ENCODE results near the gene SOBP. TPM values are rescaled to one million over a fixed set of nuclear protein-coding genes. Genes with fewer than 3 reads are reported as not detected.
A peak's percentile ranks its signal among the peaks of the same experiment; 100 is the strongest.

SOBP gene
- total RNA-seq, 4 donors from 2014 or later = 3.8 to 32.5 (median 19.4) TPM

GRCh38 chr6:107654764-107655163 is 164.8 kb downstream of the SOBP start:
- in situ Hi-C loops (cut with MboI; ENCODE audit: low sequenced_read_pairs in 4 of 4) = loop anchor here in 3 of 4 donors (10.0 to 25.0 kb wide), 2 partner anchors 160 to 167 kb away; partner anchors contain the start of gene SOBP (in 3 of the 3)
- no peaks in the 10 kb centered on the region for H3K36me3 ChIP-seq
- peaks cover 55 to 66% of the 10 kb centered on the region in 2 donors for H3K4me1 ChIP-seq
- intact Hi-C loops (cut with DNase I; ENCODE audit: low total_unique reads) = loop anchor here (5.0 kb wide), 1 partner anchor 162 kb away; the partner anchor contains the start of gene SOBP
- no peak overlapping the region for H3K4me3 ChIP-seq
- DNase-seq (no peak), ATAC-seq (no peak)
- peak overlapping the region; percentile 71 to 87 (median 83) for H3K27ac ChIP-seq
- no peaks in the 10 kb centered on the region for H3K9me3 ChIP-seq
- TF ChIP-seq POLR2A (IDR thresholded peaks at IDR 0.05) = no peak
- no peaks in the 10 kb centered on the region for H3K27me3 ChIP-seq

GRCh38 chr6:107655245-107655644 is 165.3 kb downstream of the SOBP start:
- Histone ChIP-seq H3K4me3 (no peak overlapping the region), H3K27me3 (no peaks in the 10 kb centered on the region), H3K9me3 (no peaks in the 10 kb centered on the region), H3K27ac (peak overlapping the region; percentile 28 to 87 (median 78)), H3K36me3 (no peaks in the 10 kb centered on the region), H3K4me1 (peaks cover 57 to 68% of the 10 kb centered on the region in 2 donors)
- DNase-seq (no peak), ATAC-seq (no peak)
- no peak for TF ChIP-seq POLR2A (IDR thresholded peaks at IDR 0.05)
- no peak for TF ChIP-seq CTCF (IDR thresholded peaks at IDR 0.05 in 4 of 5, conservative IDR thresholded peaks at IDR 0.05 in 1 of 5)
- intact Hi-C loops (cut with DNase I; ENCODE audit: low total_unique reads) (loop anchor here (5.0 kb wide), 1 partner anchor 163 kb away; the partner anchor contains the start of gene SOBP), in situ Hi-C loops (cut with MboI; ENCODE audit: low sequenced_read_pairs in 4 of 4) (loop anchor here in 3 of 4 donors (10.0 to 25.0 kb wide), 2 partner anchors 160 to 168 kb away; partner anchors contain the start of gene SOBP (in 3 of the 3))

- intact Hi-C loops (cut with DNase I; ENCODE audit: low total_unique reads) = loop anchor here (5.0 kb wide), 1 partner anchor 164 kb away; the partner anchor contains the start of gene SOBP
- Histone ChIP-seq H3K9me3 (no peaks in the 10 kb centered on the region), H3K4me3 (no peak overlapping the region), H3K27ac (peak overlapping the region in 3 of 4 donors; percentile 58 to 87 (median 59)), H3K4me1 (peaks cover 64 to 75% of the 10 kb centered on the region in 2 donors), H3K27me3 (no peaks in the 10 kb centered on the region), H3K36me3 (no peaks in the 10 kb centered on the region)
- DNase-seq = no peak
- in situ Hi-C loops (cut with MboI; ENCODE audit: low sequenced_read_pairs in 4 of 4) = loop anchor here in 3 of 4 donors (10.0 to 25.0 kb wide), 2 partner anchors 161 to 169 kb away; partner anchors contain the start of gene SOBP (in 3 of the 3)
- ATAC-seq = no peak
- no peak for TF ChIP-seq POLR2A (IDR thresholded peaks at IDR 0.05)
- no peak for TF ChIP-seq CTCF (IDR thresholded peaks at IDR 0.05 in 4 of 5, conservative IDR thresholded peaks at IDR 0.05 in 1 of 5)
Observed at GRCh38 chr6:107655864-107656263, 165.9 kb downstream of the SOBP start.

GRCh38 chr6:107656401-107656800 is 166.5 kb downstream of the SOBP start:
- Histone ChIP-seq H3K27me3 (no peaks in the 10 kb centered on the region), H3K27ac (peak overlapping the region; percentile 58 to 87 (median 65)), H3K4me3 (no peak overlapping the region), H3K9me3 (no peaks in the 10 kb centered on the region), H3K36me3 (no peaks in the 10 kb centered on the region), H3K4me1 (peaks cover 69 to 80% of the 10 kb centered on the region in 2 donors)
- no peak for ATAC-seq
- no peak for DNase-seq
- in situ Hi-C loops (cut with MboI; ENCODE audit: low sequenced_read_pairs in 4 of 4) = loop anchor here in 3 of 4 donors (10.0 to 25.0 kb wide), 2 partner anchors 162 to 169 kb away; partner anchors contain the start of gene SOBP (in 3 of the 3)
- TF ChIP-seq POLR2A (IDR thresholded peaks at IDR 0.05) (no peak), CTCF (IDR thresholded peaks at IDR 0.05 in 4 of 5, conservative IDR thresholded peaks at IDR 0.05 in 1 of 5) (no peak)
- intact Hi-C loops (cut with DNase I; ENCODE audit: low total_unique reads) = loop anchor here (5.0 kb wide), 1 partner anchor 164 kb away; the partner anchor contains the start of gene SOBP

- TF ChIP-seq POLR2A (IDR thresholded peaks at IDR 0.05) (no peak), CTCF (IDR thresholded peaks at IDR 0.05 in 4 of 5, conservative IDR thresholded peaks at IDR 0.05 in 1 of 5) (no peak)
- Histone ChIP-seq H3K36me3 (no peaks in the 10 kb centered on the region), H3K27ac (peak overlapping the region; percentile 58 to 87 (median 65)), H3K4me1 (peaks cover 73 to 81% of the 10 kb centered on the region in 2 donors), H3K4me3 (no peak overlapping the region), H3K9me3 (no peaks in the 10 kb centered on the region), H3K27me3 (no peaks in the 10 kb centered on the region)
- no peak for DNase-seq
- intact Hi-C loops (cut with DNase I; ENCODE audit: low total_unique reads) (loop anchor here (5.0 kb wide), 1 partner anchor 165 kb away; the partner anchor contains the start of gene SOBP), in situ Hi-C loops (cut with MboI; ENCODE audit: low sequenced_read_pairs in 4 of 4) (loop anchor here in 3 of 4 donors (10.0 to 25.0 kb wide), 2 partner anchors 162 to 170 kb away; partner anchors contain the start of gene SOBP (in 3 of the 3))
- ATAC-seq = no peak
Observed at GRCh38 chr6:107656883-107657282, 167.0 kb downstream of the SOBP start.

Measured in gastrocnemius medialis (tissue), 4 donors.